DMS53 treated with DMSO at 0.1 percent for 48 hours (cell line): ENCODE results near the gene PLAAT5.
"Not testable (repeated sequence)": the region's sequence is repeated elsewhere in the genome, so short reads cannot be mapped to it uniquely, and the experiment has no call there.

Experiments
- DNase-seq: peaks from one replicate; lab custom pipeline; 2025; ENCODE audit not compliant: unreplicated experiment; lab: John Stamatoyannopoulos, UW

The PLAAT5 gene

GRCh38 chr11:63490551-63491239 is at the start of gene PLAAT5:
Gene PLAAT5, minus strand, starts transcription at chr11:63491167. Its CDS starts 133 bp downstream, at chr11:63491034.
- DNase-seq: no peak

- no peak for DNase-seq
These were observed 46.5 kb upstream of the PLAAT5 start for GRCh38 chr11:63537293-63538101.

- peak; percentile 12 for DNase-seq
These were observed 45.8 kb upstream of the PLAAT5 start, which contains the start of gene PLAAT4 for GRCh38 chr11:63536669-63537292. Gene PLAAT4, plus strand, starts transcription at chr11:63536808. Its CDS starts 61 bp downstream, at chr11:63536869.

GRCh38 chr11:63535734-63536133 is 44.8 kb upstream of the PLAAT5 start:
- no peak for DNase-seq

GRCh38 chr11:63534895-63535461 is 44.0 kb upstream of the PLAAT5 start:
- no peak for DNase-seq

GRCh38 chr11:63534076-63534475 is 43.1 kb upstream of the PLAAT5 start:
- no peak for DNase-seq

GRCh38 chr11:63532799-63533475 is 42.0 kb upstream of the PLAAT5 start:
- no peak for DNase-seq

- no peak for DNase-seq
These were observed 41.1 kb upstream of the PLAAT5 start for GRCh38 chr11:63532117-63532516.

- DNase-seq: not testable (repeated sequence)
These were observed 40.3 kb upstream of the PLAAT5 start for GRCh38 chr11:63531074-63531792.

GRCh38 chr11:63530021-63530420 is 39.1 kb upstream of the PLAAT5 start:
- DNase-seq: no peak

- not testable (repeated sequence) for DNase-seq
These were observed 38.4 kb upstream of the PLAAT5 start for GRCh38 chr11:63529373-63529772.

GRCh38 chr11:63528729-63529278 is 37.8 kb upstream of the PLAAT5 start:
- DNase-seq: not testable (repeated sequence)

GRCh38 chr11:63528156-63528555 is 37.2 kb upstream of the PLAAT5 start:
- not testable (repeated sequence) for DNase-seq

GRCh38 chr11:63527667-63528066 is 36.7 kb upstream of the PLAAT5 start:
- DNase-seq: no peak

GRCh38 chr11:63523151-63523550 is 32.2 kb upstream of the PLAAT5 start:
- no peak for DNase-seq

GRCh38 chr11:63521896-63522295 is 30.9 kb upstream of the PLAAT5 start:
- no peak for DNase-seq

GRCh38 chr11:63520606-63521170 is 29.7 kb upstream of the PLAAT5 start:
- DNase-seq: no peak

- DNase-seq: no peak
These were observed 27.6 kb upstream of the PLAAT5 start for GRCh38 chr11:63518548-63518947.

- DNase-seq: no peak
These were observed 26.2 kb upstream of the PLAAT5 start for GRCh38 chr11:63517156-63517555.

- no peak for DNase-seq
These were observed 25.1 kb upstream of the PLAAT5 start for GRCh38 chr11:63516109-63516508.
